GM12891 (cell line): ENCODE measurements around the gene TCF12.

Experiments
- DNase-seq: peaks from one replicate; pipeline ENCODE4 v3.0.0; 2011; ENCODE audit warnings: low spot score; ENCODE audit not compliant: insufficient read length
- FAIRE-seq: peaks from 2 replicates; lab custom pipeline; 2011; peaks lifted over from hg19 to GRCh38; lab: Jason Lieb, UNC
- PAX5 ChIP-seq: IDR thresholded peaks from 2 replicates; pipeline ENCODE4 v1.6.1; 2011; ENCODE audit warnings: low read length, moderate library complexity, mild to moderate bottlenecking; ENCODE audit not compliant: insufficient read depth, severe bottlenecking
- POLR2A ChIP-seq: IDR thresholded peaks from 2 replicates; pipeline ENCODE4 v1.6.1; 2011; ENCODE audit warnings: low read depth, low read length, control low read depth
- POLR2AphosphoS5 ChIP-seq: IDR thresholded peaks from 2 replicates; pipeline ENCODE4 v1.6.1; 2011; ENCODE audit warnings: low read depth, low read length, control low read depth
- POU2F2 ChIP-seq: IDR thresholded peaks from 2 replicates; pipeline ENCODE4 v1.6.1; 2011; ENCODE audit warnings: low read depth, mild to moderate bottlenecking, control low read depth, low read length, moderate library complexity
- SPI1 ChIP-seq: IDR thresholded peaks from 2 replicates; pipeline ENCODE4 v1.6.1; 2011; ENCODE audit warnings: low read depth, low read length, control low read depth
- TAF1 ChIP-seq: IDR thresholded peaks from 2 replicates; pipeline ENCODE4 v1.6.1; 2011; ENCODE audit warnings: low read depth, low read length, control low read depth

The TCF12 gene

DNA sequence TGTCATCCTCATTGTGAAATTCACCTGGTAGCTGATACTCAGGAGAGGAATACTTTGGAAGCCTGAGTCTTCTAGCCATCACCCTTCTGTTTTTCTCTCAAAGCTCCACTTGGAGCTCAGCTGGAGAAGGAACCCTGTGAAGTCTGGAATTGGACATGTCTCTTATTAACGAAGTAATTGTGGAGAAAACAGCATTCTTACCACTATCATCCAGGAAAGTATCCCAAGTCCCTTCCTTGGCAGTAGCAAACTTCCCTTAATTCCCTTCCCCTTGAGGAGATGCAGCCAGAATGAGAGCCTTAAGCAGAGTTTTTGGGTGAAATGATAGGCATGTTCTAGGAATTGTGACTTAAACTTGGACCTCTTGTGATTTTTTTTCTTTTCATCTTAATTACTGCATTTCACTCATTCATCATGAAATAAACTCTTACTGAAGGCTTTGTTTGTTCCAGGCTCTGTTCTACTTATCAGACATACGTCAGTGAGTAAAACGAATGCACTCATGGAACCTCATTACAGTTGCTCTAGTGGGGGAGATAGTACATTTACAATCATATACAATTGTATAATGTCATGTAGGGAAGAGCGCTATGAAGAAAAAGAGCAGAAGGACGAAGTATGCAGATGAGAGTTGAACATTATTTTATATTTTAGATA, 30.5 kb upstream of the TCF12 start:
- FAIRE-seq (no peak), DNase-seq (no peak)
- TF ChIP-seq PAX5, result no peak
- no peak for TF ChIP-seq POLR2AphosphoS5
- no peak for TF ChIP-seq SPI1
- TF ChIP-seq TAF1, result no peak
- no peak for TF ChIP-seq POU2F2
- TF ChIP-seq POLR2A, result no peak

DNA sequence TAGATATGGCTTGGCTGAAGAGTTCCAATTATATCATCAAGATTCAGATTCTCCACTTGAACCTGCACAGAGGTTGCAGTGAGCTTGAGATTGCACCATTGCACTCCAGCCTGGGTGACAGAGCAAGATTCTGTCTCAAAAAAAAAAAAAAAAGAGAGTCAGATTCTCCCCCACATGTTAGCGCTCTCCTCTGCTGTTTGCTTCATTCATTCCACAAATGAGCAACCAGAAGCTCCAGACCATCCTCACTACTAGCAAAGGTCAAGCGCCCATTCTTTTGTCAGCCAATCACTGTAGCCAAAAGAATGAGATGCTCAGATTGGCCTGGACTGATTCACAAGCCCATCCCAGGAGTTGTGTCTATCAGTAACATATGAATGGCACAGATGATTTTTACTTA, 28.4 kb upstream of the TCF12 start:
- no peak for TF ChIP-seq POLR2A
- no peak for TF ChIP-seq SPI1
- no peak for TF ChIP-seq PAX5
- no peak for TF ChIP-seq POU2F2
- no peak for TF ChIP-seq TAF1
- no peak for TF ChIP-seq POLR2AphosphoS5
- FAIRE-seq (no peak), DNase-seq (no peak)

DNA sequence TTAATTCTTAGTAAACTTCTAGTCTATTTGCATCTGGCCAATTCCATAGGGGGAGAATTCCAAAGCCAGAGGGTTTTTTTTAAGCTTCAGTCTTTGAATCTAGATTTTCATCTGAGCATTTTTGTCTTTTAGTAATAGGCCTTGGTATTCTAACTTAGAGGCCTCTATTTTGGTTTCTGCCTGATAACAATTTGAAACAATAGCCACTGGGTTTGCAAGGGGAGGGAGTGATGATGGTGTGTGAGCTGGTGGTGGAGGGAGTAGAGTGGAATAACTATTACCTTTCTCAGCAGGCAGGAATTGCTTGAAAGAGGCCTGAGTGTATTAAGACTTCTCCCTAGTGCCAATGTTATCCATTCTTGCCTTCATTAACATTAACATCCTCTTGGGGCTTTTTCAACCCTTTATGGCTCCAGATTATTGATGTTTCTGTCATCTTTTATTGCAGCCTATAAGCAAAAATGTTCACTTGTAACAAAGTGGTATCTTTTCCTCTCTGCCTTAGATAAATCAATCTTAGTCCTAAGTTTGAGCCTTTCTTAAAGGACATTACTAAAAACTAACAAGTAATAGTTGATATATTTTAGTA, 26.5 kb upstream of the TCF12 start:
- TF ChIP-seq SPI1 (no peak), POLR2A (no peak)
- DNase-seq, result no peak
- no peak for FAIRE-seq

DNA sequence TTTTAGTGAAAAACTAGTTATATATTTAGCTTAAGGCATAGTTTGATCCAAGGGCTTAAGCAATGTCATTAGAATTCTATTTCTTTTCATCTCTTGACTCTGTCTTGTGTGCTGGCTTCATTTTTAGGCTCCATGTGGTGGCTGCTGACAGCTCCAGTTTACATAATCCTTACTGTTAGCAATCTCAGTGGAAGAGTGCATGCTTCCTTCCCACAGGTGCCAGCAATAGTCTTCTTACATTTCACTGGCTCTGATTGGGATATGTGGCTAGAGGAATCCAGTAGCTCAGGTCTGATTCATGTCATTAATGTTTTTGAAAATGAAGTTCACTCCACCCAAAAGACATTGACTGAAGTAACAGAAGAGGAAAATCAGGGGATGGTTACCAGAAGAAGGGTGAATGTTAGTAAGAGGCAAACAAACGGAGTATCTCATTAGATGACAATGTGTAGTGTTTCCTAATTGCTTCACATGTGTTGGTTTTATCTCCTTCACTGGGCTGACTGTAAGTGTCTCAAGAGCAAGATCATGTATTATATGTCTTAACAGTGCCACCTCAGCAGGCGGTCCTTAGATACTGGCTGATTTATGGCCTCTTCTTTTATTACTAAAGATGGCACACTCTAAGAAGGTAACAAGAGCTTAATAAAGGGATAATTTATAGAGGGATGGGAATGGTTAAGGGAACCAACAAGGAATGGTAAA, 25.6 kb upstream of the TCF12 start:
- DNase-seq (no peak), FAIRE-seq (peak; percentile 20)
- TF ChIP-seq POU2F2 (no peak), POLR2AphosphoS5 (no peak), POLR2A (no peak), TAF1 (no peak), PAX5 (no peak), SPI1 (no peak)

DNA sequence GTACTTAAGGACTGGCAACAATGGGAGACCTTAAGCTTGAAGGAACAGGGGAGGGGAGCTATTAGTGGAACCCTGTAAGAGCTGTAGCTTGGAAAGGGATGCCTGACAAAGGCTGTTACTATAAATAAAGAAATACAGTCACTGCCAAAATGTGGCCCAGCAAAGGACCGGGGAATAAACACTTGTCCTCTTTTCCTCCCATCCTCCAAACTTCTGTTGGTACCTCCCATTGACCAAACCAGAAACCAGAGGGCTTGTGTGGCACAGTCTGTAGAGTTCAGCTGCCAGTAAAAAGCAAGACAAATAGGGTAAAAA, 25.1 kb upstream of the TCF12 start:
- FAIRE-seq (no peak), DNase-seq (no peak)
- no peak for TF ChIP-seq POU2F2
- no peak for TF ChIP-seq TAF1
- TF ChIP-seq PAX5, result no peak
- TF ChIP-seq POLR2A, result no peak
- no peak for TF ChIP-seq POLR2AphosphoS5
- TF ChIP-seq SPI1, result no peak

DNA sequence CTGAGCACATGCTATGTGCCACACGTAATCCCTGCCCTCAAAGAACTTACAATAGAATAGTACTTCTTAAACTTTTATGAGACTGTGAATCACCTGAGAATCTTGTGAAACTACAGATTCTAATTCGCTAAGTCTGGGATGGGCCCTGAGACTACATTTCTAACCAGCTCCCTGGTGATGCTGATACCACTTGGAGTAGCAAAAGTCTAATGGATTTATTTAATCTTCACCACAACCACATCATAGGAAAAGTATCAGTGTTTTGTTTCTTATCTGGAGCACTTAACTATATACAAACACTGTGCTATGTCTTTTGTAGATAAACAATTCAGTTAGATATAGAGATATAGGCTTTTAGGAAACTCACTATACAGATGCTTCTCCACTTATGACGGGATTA, 23.8 kb upstream of the TCF12 start:
- no peak for DNase-seq
- TF ChIP-seq SPI1 (no peak), PAX5 (no peak), POU2F2 (no peak)
- no peak for FAIRE-seq

DNA sequence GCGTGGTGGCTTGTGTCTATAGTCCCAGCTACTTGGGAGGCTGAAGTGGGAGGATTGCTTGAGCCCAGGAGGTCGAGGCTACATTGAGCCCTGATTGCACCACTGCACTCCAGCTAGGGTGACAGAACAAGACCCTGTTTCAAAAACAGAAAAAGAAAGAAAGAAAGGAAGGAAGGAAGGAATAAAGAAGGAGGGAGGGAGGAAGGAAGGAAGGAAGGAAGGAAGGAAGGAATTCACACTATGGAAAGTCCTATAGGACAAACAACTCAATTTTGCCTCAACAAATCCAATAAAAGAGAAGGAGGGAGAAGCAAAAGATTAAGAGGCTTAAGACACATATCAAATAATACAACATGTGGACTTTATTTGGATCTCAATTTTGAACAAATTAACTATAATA, 16.5 kb upstream of the TCF12 start:
- no peak for TF ChIP-seq POLR2AphosphoS5
- no peak for TF ChIP-seq PAX5
- TF ChIP-seq POLR2A, result no peak
- no peak for TF ChIP-seq SPI1
- TF ChIP-seq POU2F2, result no peak
- TF ChIP-seq TAF1, result no peak
- FAIRE-seq (no peak), DNase-seq (no peak)

DNA sequence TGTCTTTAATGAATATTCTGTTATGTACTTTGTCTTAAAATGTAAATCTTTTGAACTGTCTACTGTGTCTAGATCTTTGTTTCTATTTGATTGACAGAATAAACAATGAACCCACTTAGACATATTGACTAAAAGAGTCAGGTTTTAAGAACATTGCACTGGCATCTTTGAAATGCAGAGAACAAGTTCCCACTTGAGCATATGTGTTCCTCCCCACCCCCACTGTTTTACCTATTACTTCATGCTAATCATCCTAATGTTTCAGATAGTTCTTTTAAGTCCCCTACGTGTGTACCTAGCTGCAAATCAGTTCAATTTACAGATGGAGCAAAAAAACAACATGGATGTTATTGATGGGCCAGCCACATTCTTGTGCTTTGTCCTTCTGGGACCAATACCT, 11.7 kb upstream of the TCF12 start:
- no peak for TF ChIP-seq POLR2A
- TF ChIP-seq POU2F2, result no peak
- no peak for TF ChIP-seq POLR2AphosphoS5
- no peak for TF ChIP-seq PAX5
- no peak for TF ChIP-seq TAF1
- no peak for TF ChIP-seq SPI1
- FAIRE-seq, result no peak
- no peak for DNase-seq

DNA sequence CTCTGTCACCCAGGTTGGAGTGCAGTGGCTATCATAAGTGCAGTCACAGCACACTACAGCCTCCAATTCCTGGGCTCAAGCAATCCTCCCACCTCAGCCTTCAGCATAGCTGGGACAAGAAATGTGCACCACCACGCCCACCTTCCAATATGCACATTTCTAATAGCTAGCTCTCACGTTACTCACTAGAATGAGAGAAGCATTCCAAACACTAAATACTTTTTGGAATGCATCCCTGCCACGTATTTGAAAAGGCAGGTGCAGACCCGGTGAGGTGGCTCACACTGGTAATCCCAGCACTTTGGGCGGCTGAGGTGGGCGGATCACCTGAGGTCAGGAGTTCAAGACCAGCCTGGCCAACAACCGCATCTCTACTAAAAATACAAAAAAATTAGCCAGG, 7.6 kb upstream of the TCF12 start:
- TF ChIP-seq POU2F2 (no peak), POLR2AphosphoS5 (no peak), PAX5 (no peak), SPI1 (no peak), POLR2A (no peak), TAF1 (no peak)
- DNase-seq (no peak), FAIRE-seq (no peak)

DNA sequence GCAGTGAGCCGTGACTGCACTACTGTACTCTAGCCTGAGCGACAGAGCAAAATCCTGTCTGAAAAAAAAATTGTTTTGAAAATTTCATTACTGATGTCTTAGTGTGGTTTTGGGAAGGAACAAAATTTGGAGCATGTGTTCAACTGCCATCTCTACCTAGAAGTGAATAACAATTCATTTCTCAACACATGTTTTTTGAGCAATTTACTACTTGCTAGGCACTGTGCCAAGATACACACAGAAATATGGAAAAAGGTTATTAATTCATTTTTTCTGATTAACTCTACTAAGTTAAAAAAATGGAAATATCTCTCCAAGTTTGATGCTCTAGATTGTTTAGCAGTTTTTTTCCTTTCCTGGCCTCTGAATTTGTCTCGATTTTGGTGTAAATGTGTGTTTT, 5.2 kb upstream of the TCF12 start:
- FAIRE-seq (no peak), DNase-seq (no peak)
- no peak for TF ChIP-seq SPI1
- no peak for TF ChIP-seq POLR2AphosphoS5
- no peak for TF ChIP-seq POU2F2
- no peak for TF ChIP-seq PAX5
- TF ChIP-seq POLR2A, result no peak
- no peak for TF ChIP-seq TAF1
